GM21447 (cell line): ENCODE measurements around the gene HMGN4.
A peak's percentile ranks its signal among the peaks of the same experiment; 100 is the strongest.
"Not testable (repeated sequence)": the region's sequence is repeated elsewhere in the genome, so short reads cannot be mapped to it uniquely, and the experiment has no call there.

Experiments
- ATAC-seq: cut with Tn5 transposase; IDR thresholded peaks from one replicate; pipeline ENCODE4 v1.9.1; 2021; ENCODE audit not compliant: unreplicated experiment

HMGN4 gene

DNA sequence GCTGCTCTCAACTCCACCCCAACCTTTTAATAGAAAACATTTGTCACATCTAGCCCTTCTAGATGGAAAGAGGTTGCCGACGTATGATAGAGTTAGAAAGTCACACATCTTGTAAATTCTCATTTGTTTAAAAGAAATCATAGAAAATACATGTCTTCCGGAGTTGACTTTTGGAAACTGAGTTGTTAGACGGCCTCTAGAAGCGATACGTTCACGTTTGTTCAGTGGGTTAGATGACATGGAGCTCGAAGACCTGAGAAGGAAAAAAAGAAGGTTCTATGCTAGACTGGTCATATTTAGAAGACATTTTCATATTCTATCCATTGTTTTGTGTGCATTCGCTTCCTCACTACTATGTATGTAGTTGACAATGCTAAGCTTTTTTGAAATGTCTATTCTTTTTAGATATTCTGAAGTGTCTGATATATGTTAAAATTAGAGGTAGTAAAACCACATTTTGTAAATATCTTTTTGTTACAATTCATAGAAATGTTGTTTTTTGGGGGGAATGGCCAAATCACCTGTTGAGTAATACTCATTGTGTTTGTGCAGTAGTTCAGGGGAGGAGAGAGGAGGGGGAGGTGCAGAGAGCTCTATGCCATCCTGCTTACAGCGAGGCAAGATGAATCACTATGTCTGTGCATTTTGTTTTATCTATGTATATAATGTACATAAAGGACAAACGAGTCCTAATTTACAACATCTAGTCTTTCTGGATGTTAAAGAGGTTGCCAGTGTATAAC, 15.5 kb upstream of the HMGN4 start:
- ATAC-seq = not testable (repeated sequence)

DNA sequence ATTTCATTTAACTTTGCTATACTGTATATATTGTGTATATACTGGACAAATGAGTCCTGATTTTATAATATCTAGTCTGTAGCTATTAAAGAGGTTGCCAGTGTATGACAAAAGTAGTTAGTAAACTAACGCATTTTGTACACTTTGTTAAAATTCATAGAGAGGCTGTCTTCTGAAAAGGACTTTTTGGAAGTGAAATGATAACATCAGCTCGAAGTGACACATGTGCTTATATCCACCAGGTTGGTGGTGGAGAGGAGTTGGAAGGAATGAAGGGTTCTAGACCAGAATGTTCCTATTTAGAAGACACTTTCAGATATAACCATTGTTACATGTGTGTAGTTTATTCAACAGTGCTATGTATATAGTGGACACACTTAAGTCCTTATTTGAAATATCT, 13.9 kb upstream of the HMGN4 start:
- ATAC-seq = not testable (repeated sequence)

DNA sequence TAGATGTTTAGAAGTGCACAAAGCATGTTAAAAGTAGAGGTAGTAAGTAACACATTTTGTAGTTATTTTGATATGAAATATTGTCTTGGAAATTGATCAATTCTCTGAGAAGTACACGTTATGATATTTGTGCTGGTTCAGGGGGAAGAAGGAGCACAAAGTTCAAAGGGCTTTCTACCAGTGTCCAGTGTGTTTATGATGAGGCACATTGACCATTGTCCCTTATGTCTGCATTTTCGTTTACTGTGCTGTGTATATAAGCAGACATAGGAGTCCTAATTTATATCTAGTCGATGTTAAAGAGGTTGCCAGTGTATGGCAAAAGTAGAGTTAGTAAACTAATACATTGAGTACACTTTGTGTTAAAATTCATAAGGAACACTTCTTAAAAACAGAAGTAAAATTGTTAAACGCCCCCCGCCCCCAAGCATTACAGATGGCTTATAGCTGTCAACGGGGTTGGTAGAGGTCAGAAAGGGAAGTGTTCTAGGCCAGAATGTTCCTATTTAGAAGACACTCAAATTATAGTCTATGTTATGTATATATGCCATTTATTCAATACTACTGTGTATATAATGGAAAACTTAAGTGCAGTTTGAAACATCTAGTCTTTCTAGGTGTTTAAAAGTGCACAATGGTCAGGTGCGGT, 13.3 kb upstream of the HMGN4 start:
- no peak for ATAC-seq

DNA sequence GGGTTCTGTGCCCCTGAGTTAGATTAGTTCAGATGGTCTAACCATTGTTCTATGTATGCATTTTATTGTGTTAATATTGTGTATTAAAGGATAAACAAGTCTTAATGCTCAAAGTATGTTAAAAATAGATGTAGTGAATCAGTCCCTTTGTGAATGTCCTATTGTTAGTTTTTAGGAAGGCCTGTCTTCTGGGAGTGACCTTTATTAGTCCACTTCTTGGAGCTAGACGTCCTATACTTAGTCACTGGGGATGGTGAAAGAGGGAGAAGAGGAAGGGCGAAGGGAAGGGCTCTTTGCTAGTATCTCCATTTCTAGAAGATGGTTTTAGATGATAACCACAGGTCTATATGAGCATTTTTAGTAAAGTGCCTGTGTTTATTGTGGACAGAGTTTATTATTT, 12.3 kb upstream of the HMGN4 start:
- ATAC-seq = no peak

- no peak for ATAC-seq
Observed at GRCh38 chr6:26526928-26527327, 11.2 kb upstream of the HMGN4 start.

DNA sequence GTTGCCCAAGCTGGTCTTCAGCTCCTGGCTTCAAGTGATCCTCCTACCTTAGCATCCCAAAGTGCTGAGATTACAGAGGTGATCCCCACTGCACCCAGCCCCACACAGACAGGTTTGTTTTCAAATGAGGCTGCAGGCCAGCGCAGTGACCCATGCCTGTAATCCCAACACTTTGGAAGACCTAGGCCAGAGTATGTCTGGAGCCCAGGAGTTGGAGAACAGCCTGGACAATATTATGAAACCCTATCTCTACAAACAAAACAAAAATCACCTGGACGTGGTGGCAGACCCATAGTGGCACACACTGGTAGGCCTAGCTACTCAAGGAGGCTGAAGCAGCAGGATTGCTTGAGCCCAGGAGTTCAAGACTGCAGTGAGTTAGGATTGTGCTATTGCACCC, 8.0 kb upstream of the HMGN4 start:
- ATAC-seq = no peak

GRCh38 chr6:26531897-26532296, 6.3 kb upstream of the HMGN4 start:
- no peak for ATAC-seq

GRCh38 chr6:26532699-26533531, 5.3 kb upstream of the HMGN4 start:
- ATAC-seq = no peak

DNA sequence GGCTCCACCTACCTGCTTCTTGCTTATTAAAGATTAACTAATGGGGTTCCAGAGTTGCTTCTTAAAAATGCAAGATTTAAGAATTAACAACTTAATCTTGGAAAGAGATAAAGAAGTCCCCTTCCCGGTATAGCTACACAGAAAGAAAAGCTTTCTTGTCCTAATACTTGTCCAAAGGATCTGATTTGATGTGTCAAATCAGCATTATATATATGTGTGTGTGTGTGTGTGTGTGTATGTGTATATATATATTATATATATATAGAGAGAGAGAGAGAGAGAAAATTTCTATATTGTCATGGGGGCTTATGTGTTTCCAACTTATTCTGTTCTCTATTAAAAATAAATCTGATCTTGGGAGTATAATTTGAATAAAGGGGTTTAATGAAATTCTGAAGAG, 4.6 kb upstream of the HMGN4 start:
- no peak for ATAC-seq

- ATAC-seq = no peak
Observed at GRCh38 chr6:26534681-26535465, 3.3 kb upstream of the HMGN4 start.

DNA sequence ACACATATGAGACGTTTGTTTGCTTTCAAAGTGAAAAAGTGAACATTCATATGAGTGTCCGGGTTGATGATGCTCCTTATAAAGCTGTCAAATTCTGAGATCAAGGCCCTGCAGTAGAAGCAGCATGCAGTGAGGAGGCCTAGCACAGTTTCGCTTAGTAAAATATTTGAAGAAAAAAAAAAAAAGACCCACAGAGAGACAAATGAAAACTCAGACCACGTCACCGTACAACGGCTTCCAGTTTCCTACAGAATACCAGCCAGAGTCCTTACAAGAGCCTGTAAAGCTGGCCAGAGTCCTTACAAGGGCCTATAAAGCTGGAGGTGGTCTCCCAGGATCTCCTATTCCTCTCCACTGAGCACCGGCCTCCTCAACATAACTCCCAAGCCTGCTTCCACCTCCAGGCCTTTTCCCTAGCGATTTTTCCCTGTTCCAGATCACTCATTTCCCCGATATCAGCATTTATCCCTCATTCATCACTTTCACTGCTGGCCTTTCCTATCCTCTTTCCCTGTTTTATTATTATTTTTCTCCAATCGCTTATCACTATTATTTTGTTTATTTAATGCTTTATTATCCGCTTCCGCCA, 1.5 kb upstream of the HMGN4 start:
- ATAC-seq = peak; percentile 23

- ATAC-seq = peak; percentile 46
Observed at GRCh38 chr6:26537160-26537845, 863 bp upstream of the HMGN4 start.

DNA sequence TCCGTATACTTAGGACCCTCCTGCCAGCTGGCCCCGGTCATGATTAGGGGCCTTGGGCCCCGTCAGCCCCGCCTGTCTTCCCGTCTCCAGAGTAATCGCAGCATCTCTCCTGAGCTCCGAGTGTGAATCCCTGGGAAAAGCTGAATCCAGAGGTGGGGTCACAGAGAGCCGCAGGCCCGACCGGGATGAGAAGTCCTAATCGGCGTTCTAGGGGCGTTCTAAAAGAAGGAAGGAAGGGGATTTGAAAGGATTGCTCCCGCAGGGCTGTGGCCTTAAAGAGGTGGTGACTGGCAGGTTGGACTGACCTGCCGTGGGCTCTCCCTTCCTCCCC, 371 bp downstream of the HMGN4 start:
- ATAC-seq = peak; percentile 1

DNA sequence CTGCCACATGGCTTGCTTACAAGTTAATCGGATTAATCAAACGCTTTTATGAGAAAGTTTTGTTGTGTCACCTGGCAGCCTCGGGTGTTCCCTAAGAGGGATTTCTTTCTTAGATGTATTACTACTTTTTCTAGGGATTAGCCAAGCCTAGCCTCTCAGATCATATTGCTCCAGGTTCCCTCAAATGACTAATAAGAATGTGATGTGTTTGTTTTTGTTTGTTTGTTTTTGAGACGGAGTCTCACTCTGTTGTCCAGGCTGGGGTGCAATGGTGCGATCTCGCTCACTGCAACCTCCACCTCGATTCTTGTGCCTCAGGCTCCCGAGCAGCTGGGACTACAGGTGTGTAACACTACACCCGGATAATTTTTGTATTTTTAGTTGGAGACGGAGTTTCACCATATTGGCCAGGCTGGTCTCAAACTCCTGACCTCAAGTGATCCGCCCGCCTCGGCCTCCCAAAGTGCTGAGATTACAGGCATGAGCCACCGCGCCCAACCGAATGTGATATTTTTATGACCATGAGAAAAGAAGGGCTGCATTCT, 977 bp downstream of the HMGN4 start:
- no peak for ATAC-seq

GRCh38 chr6:26541579-26541978, 3.4 kb downstream of the HMGN4 start:
- ATAC-seq = no peak

GRCh38 chr6:26543953-26544352, 5.8 kb downstream of the HMGN4 start:
- ATAC-seq = no peak

- ATAC-seq = no peak
Observed at GRCh38 chr6:26544473-26544872, 6.3 kb downstream of the HMGN4 start.

- no peak for ATAC-seq
Observed at GRCh38 chr6:26545627-26546026, 7.5 kb downstream of the HMGN4 start.

- ATAC-seq = not testable (repeated sequence)
Observed at GRCh38 chr6:26547363-26547762, 9.2 kb downstream of the HMGN4 start.
